Mesodermal cell (in vitro differentiated cells): ENCODE data around the gene MRPL23. TPM values are rescaled to one million over a fixed set of nuclear protein-coding genes. Genes with fewer than 3 reads are reported as not detected.

Experiments
- H3K27ac ChIP-seq: 2 replicates; pipeline ENCODE4 v1.7.0; 2013; ENCODE audit warnings: mild to moderate bottlenecking, low read depth, low read length, moderate library complexity; ENCODE audit not compliant: severe bottlenecking
- H3K36me3 ChIP-seq: 2 replicates; pipeline ENCODE4 v1.7.1; 2013; ENCODE audit warnings: mild to moderate bottlenecking, low read length, moderate library complexity; ENCODE audit not compliant: control insufficient read depth, insufficient read depth
- H3K4me1 ChIP-seq: one replicate; pipeline ENCODE4 v1.7.1; 2013; ENCODE audit warnings: mild to moderate bottlenecking, low read length; ENCODE audit not compliant: insufficient read depth, control insufficient read depth, poor library complexity, severe bottlenecking
- H3K4me3 ChIP-seq: 2 replicates; pipeline ENCODE4 v1.7.0; 2013; ENCODE audit warnings: low read length, control low read depth, mild to moderate bottlenecking; ENCODE audit not compliant: insufficient read depth, poor library complexity, severe bottlenecking; ENCODE audit errors: extremely low read depth
- H3K9me3 ChIP-seq: 2 replicates; pipeline ENCODE4 v1.7.1; 2013; ENCODE audit warnings: mild to moderate bottlenecking, low read length, moderate library complexity; ENCODE audit not compliant: control insufficient read depth
- WGBS, 2 experiments: methylation state at CpG; one replicate each; pipeline ENCODE4 v1.1.5; 2013; ENCODE audit warnings: missing lambda C conversion rate in 2 of 2; ENCODE audit not compliant: insufficient coverage in 2 of 2; 5-methylcytosine and 5-hydroxymethylcytosine counted together
- polyA plus RNA-seq, 2 experiments: library from polyadenylated mRNA; stranded (reverse); fragments of 50-300 nt; gene quantifications; one replicate each; pipeline ENCODE4 v1.2.3, GENCODE V29; 2013

Gene MRPL23
- polyA plus RNA-seq (2013, experiment 1 of 2): 97.7 TPM
- polyA plus RNA-seq (2013, experiment 2 of 2): 96.3 TPM

- Histone ChIP-seq H3K27ac (no peak within 1 kb of the TSS), H3K4me1 (no peaks in the 10 kb centered on the region), H3K9me3 (no peaks in the 10 kb centered on the region), H3K4me3 (no peak within 1 kb of the TSS), H3K36me3 (no peaks in the 10 kb centered on the region)
- no CpG with 5 or more reads among the region's 85 CpGs for WGBS, 2 experiments
These were observed at the start of gene MRPL23 for GRCh38 chr11:1946812-1947484. MRPL23 (plus strand) TSS chr11:1947332; CDS start chr11:1947363, 31 bp downstream.

GRCh38 chr11:1899090-1899489, 48.0 kb upstream of the MRPL23 start:
- 95 to 98% methylated on average over 4 of the region's 4 CpGs for WGBS, 2 experiments
- Histone ChIP-seq H3K9me3 (no peaks in the 10 kb centered on the region), H3K4me3 (no peak overlapping the region), H3K36me3 (no peaks in the 10 kb centered on the region), H3K27ac (no peak overlapping the region), H3K4me1 (no peaks in the 10 kb centered on the region)

- Histone ChIP-seq H3K36me3 (no peaks in the 10 kb centered on the region), H3K9me3 (no peaks in the 10 kb centered on the region), H3K4me3 (no peak overlapping the region), H3K4me1 (no peaks in the 10 kb centered on the region), H3K27ac (no peak overlapping the region)
- WGBS, 2 experiments: 94% methylated on average over 2 of the region's 5 CpGs; no CpG with 5 or more reads in 1 of the 2 experiments
These were observed 47.4 kb upstream of the MRPL23 start for GRCh38 chr11:1899686-1900085.

GRCh38 chr11:1906181-1906580, 41.0 kb upstream of the MRPL23 start:
- Histone ChIP-seq H3K9me3 (no peaks in the 10 kb centered on the region), H3K4me3 (no peak overlapping the region), H3K36me3 (no peaks in the 10 kb centered on the region), H3K4me1 (peaks cover 9% of the 10 kb centered on the region), H3K27ac (no peak overlapping the region)
- WGBS, 2 experiments: 68% methylated on average over 4 of the region's 5 CpGs; no CpG with 5 or more reads in 1 of the 2 experiments

GRCh38 chr11:1906611-1907423, 40.3 kb upstream of the MRPL23 start:
- no peak overlapping the region for H3K27ac ChIP-seq
- WGBS, 2 experiments: 78 to 81% methylated on average over 12 to 14 of the region's 14 CpGs
- no peaks in the 10 kb centered on the region for H3K9me3 ChIP-seq
- H3K4me1 ChIP-seq: peaks cover 9% of the 10 kb centered on the region
- no peaks in the 10 kb centered on the region for H3K36me3 ChIP-seq
- no peak overlapping the region for H3K4me3 ChIP-seq

- Histone ChIP-seq H3K4me3 (no peak overlapping the region), H3K36me3 (no peaks in the 10 kb centered on the region), H3K27ac (no peak overlapping the region), H3K4me1 (peaks cover 9% of the 10 kb centered on the region), H3K9me3 (no peaks in the 10 kb centered on the region)
- WGBS, 2 experiments: 72 to 82% methylated on average over 4 to 7 of the region's 9 CpGs
These were observed 38.5 kb upstream of the MRPL23 start for GRCh38 chr11:1908618-1909017.

GRCh38 chr11:1909524-1909923, 37.6 kb upstream of the MRPL23 start:
- no peak overlapping the region for H3K4me3 ChIP-seq
- WGBS, 2 experiments: 93 to 98% methylated on average over 6 of the region's 7 CpGs
- H3K27ac ChIP-seq: no peak overlapping the region
- no peaks in the 10 kb centered on the region for H3K36me3 ChIP-seq
- peaks cover 9% of the 10 kb centered on the region for H3K4me1 ChIP-seq
- H3K9me3 ChIP-seq: no peaks in the 10 kb centered on the region

- H3K4me1 ChIP-seq: peaks cover 5% of the 10 kb centered on the region
- no peaks in the 10 kb centered on the region for H3K9me3 ChIP-seq
- H3K36me3 ChIP-seq: no peaks in the 10 kb centered on the region
- no peak overlapping the region for H3K4me3 ChIP-seq
- 83 to 93% methylated on average over 7 to 8 of the region's 13 CpGs for WGBS, 2 experiments
- H3K27ac ChIP-seq: no peak overlapping the region
These were observed 34.7 kb upstream of the MRPL23 start for GRCh38 chr11:1912289-1912878.

GRCh38 chr11:1913271-1914060, 33.7 kb upstream of the MRPL23 start:
- WGBS, 2 experiments: 92% methylated on average over 30 of the region's 31 CpGs
- Histone ChIP-seq H3K4me1 (no peaks in the 10 kb centered on the region), H3K4me3 (no peak overlapping the region)

GRCh38 chr11:1915795-1916131, 31.4 kb upstream of the MRPL23 start:
- no peaks in the 10 kb centered on the region for H3K9me3 ChIP-seq
- H3K4me1 ChIP-seq: no peaks in the 10 kb centered on the region
- no peaks in the 10 kb centered on the region for H3K36me3 ChIP-seq
- no peak overlapping the region for H3K4me3 ChIP-seq
- no peak overlapping the region for H3K27ac ChIP-seq
- WGBS, 2 experiments: 81 to 89% methylated on average over 2 of the region's 2 CpGs

More at GRCh38 chr11:1913271-1914060, 33.7 kb upstream of the MRPL23 start:
- no peaks in the 10 kb centered on the region for H3K9me3 ChIP-seq
- H3K36me3 ChIP-seq: no peaks in the 10 kb centered on the region
- no peak overlapping the region for H3K27ac ChIP-seq
